ENCODE data around the gene KRT7.

KRT7 gene

GRCh38 chr12:52209321-52209720 lies 23.7 kb upstream of the KRT7 start:
- H3K9me3 ChIP-seq (ENCODE audit: insufficient read depth, low read depth, low read length) = no peaks in the 10 kb centered on the region
- TF ChIP-seq EZH2phosphoT487 (IDR thresholded peaks at IDR 0.05; ENCODE audit: borderline replicate concordance) = no peak
- TF ChIP-seq, protein P1, sequence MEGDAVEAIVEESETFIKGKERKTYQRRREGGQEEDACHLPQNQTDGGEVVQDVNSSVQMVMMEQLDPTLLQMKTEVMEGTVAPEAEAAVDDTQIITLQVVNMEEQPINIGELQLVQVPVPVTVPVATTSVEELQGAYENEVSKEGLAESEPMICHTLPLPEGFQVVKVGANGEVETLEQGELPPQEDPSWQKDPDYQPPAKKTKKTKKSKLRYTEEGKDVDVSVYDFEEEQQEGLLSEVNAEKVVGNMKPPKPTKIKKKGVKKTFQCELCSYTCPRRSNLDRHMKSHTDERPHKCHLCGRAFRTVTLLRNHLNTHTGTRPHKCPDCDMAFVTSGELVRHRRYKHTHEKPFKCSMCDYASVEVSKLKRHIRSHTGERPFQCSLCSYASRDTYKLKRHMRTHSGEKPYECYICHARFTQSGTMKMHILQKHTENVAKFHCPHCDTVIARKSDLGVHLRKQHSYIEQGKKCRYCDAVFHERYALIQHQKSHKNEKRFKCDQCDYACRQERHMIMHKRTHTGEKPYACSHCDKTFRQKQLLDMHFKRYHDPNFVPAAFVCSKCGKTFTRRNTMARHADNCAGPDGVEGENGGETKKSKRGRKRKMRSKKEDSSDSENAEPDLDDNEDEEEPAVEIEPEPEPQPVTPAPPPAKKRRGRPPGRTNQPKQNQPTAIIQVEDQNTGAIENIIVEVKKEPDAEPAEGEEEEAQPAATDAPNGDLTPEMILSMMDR (conservative IDR thresholded peaks at IDR 0.05; ENCODE audit: low read length) = no peak
- no peaks in the 10 kb centered on the region for H3K36me3 ChIP-seq (ENCODE audit: insufficient read depth, low read length)
- no peaks in the 10 kb centered on the region for H3K27me3 ChIP-seq (ENCODE audit: insufficient read depth, low read length, poor library complexity, severe bottlenecking)
- H2AFZ ChIP-seq (ENCODE audit: low read length) = no peak overlapping the region
- no peak overlapping the region for H3K4me3 ChIP-seq (ENCODE audit: low read length, poor library complexity, severe bottlenecking)
- no peak overlapping the region for H3K4me2 ChIP-seq (ENCODE audit: low read depth, low read length, poor library complexity, severe bottlenecking)
- H4K20me1 ChIP-seq (ENCODE audit: insufficient read depth, low read length, poor library complexity, severe bottlenecking) = no peaks in the 10 kb centered on the region
- no peaks in the 10 kb centered on the region for H3F3A ChIP-seq (ENCODE audit: low read depth)
- no peak overlapping the region for H3K9ac ChIP-seq (ENCODE audit: low read depth, low read length, poor library complexity, severe bottlenecking)
- H3K4me1 ChIP-seq (ENCODE audit: insufficient read depth, low read length, poor library complexity, severe bottlenecking) = no peaks in the 10 kb centered on the region
- no peaks in the 10 kb centered on the region for H3K79me2 ChIP-seq (ENCODE audit: insufficient read depth, low read length)
- no peaks in the 10 kb centered on the region for H3K9me2 ChIP-seq (replicated peaks; ENCODE audit: low read depth, low read length)

DNA sequence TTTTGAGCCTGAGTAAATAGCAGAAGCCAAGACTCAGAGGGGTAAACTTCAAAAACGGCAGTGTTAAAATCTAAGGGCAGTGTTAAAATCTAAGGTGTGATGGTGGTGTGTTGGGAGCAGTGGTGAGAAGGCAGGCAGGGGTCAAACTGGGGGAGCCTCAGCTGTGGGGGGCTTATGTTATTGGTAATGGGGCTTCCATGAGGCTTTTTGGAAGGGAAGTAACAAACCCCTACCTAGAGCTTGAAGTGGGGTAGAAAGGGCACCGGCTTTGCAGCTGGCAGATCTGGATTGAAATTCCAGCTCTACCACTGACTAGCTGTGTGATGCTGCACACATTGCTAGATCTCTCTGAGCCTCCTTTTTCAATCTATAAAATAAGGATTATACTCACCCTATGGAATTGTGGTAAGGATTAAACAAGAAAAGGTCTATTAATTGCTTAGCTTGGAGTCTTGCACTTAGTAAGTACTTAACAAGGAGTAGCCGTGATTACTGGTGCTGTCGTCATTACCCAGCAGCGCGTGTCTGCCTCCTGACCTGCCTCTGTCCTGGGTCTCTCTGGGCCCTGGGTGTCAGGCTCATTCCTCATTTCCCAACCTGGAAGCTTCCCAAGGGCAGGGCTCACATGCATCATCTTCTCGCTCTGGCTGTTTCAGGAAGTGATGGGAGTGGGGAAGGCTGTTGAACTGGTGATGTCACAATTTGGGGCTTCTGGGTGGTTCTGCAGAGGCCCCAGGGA lies 22.7 kb upstream of the KRT7 start:
- Histone ChIP-seq H3K36me3 (ENCODE audit: insufficient read depth, low read length) (no peaks in the 10 kb centered on the region), H3K4me3 (ENCODE audit: low read length, poor library complexity, severe bottlenecking) (no peak overlapping the region), H3K9me3 (ENCODE audit: insufficient read depth, low read depth, low read length) (no peaks in the 10 kb centered on the region), H3K27me3 (ENCODE audit: insufficient read depth, low read length, poor library complexity, severe bottlenecking) (no peaks in the 10 kb centered on the region), H3K4me2 (ENCODE audit: low read depth, low read length, poor library complexity, severe bottlenecking) (no peak overlapping the region), H3K79me2 (ENCODE audit: insufficient read depth, low read length) (no peaks in the 10 kb centered on the region), H3K9ac (ENCODE audit: low read depth, low read length, poor library complexity, severe bottlenecking) (no peak overlapping the region), H3K4me1 (ENCODE audit: insufficient read depth, low read length, poor library complexity, severe bottlenecking) (no peaks in the 10 kb centered on the region), H3F3A (ENCODE audit: low read depth) (no peaks in the 10 kb centered on the region), H3K9me2 (replicated peaks; ENCODE audit: low read depth, low read length) (no peaks in the 10 kb centered on the region), H4K20me1 (ENCODE audit: insufficient read depth, low read length, poor library complexity, severe bottlenecking) (no peaks in the 10 kb centered on the region), H2AFZ (ENCODE audit: low read length) (no peak overlapping the region)
- no peak for TF ChIP-seq EZH2phosphoT487 (IDR thresholded peaks at IDR 0.05; ENCODE audit: borderline replicate concordance)
- TF ChIP-seq, protein P1 (conservative IDR thresholded peaks at IDR 0.05; ENCODE audit: low read length) = no peak

GRCh38 chr12:52210925-52211650 lies 22.0 kb upstream of the KRT7 start:
- no peak for TF ChIP-seq EZH2phosphoT487 (IDR thresholded peaks at IDR 0.05; ENCODE audit: borderline replicate concordance)
- TF ChIP-seq, protein P1 (conservative IDR thresholded peaks at IDR 0.05; ENCODE audit: low read length) = no peak
- H3K4me3 ChIP-seq (ENCODE audit: low read length, poor library complexity, severe bottlenecking) = no peak overlapping the region
- H3K27me3 ChIP-seq (ENCODE audit: insufficient read depth, low read length, poor library complexity, severe bottlenecking) = no peaks in the 10 kb centered on the region
- no peaks in the 10 kb centered on the region for H3K9me2 ChIP-seq (replicated peaks; ENCODE audit: low read depth, low read length)
- H3K79me2 ChIP-seq (ENCODE audit: insufficient read depth, low read length) = no peaks in the 10 kb centered on the region
- no peaks in the 10 kb centered on the region for H3K36me3 ChIP-seq (ENCODE audit: insufficient read depth, low read length)
- no peaks in the 10 kb centered on the region for H3K9me3 ChIP-seq (ENCODE audit: insufficient read depth, low read depth, low read length)
- no peak overlapping the region for H3K4me2 ChIP-seq (ENCODE audit: low read depth, low read length, poor library complexity, severe bottlenecking)
- no peaks in the 10 kb centered on the region for H3K4me1 ChIP-seq (ENCODE audit: insufficient read depth, low read length, poor library complexity, severe bottlenecking)
- no peak overlapping the region for H2AFZ ChIP-seq (ENCODE audit: low read length)
- no peaks in the 10 kb centered on the region for H3F3A ChIP-seq (ENCODE audit: low read depth)
- no peak overlapping the region for H3K9ac ChIP-seq (ENCODE audit: low read depth, low read length, poor library complexity, severe bottlenecking)
- no peaks in the 10 kb centered on the region for H4K20me1 ChIP-seq (ENCODE audit: insufficient read depth, low read length, poor library complexity, severe bottlenecking)

Data from Loucy (cell line).